ENCODE results near the gene SREBF2.
A peak's percentile ranks its signal among the peaks of the same experiment; 100 is the strongest.
"Not testable (repeated sequence)": the region's sequence is repeated elsewhere in the genome, so short reads cannot be mapped to it uniquely, and the experiment has no call there.

Gene SREBF2

DNA sequence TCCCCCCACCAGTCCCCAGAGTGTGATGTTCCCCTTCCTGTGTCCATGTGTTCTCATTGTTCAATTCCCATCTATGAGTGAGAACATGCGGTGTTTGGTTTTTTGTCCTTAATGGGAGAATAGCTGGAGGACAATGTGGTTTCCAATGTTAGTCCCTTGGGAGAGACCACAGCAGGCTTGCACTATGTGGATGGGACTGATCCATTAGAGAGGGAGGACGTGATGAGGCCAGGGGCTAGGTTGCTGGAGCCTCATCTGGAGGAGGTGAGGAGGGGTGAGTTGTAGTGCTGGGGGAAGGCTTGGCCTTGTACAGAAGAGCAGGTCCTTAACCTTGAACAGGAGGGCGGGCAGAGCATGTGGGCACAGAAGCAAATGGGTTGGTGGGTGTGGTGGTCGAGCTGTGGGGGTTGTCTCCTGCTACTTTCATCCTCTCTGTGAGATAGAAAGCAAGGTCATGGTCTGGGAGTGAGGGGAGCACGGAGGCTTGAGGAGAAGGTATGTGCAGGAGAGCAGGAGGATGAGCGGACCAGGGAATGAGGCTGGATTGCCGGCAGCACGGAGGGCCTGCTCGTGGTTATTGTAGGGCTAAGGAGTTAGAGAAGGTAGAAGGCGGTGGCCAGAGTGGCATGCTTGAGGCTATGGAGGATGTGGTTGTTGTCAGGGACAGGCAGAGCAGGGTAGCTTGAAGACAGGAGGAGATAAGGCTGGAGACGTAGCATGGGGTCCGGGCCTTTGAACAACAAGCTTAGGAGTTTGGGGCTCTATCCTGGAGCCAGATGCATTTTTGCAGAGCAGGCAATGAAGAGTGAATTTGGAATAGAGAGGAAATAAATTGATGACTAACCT lies 11.2 kb upstream of the SREBF2 start:
- no peak for DNase-seq (ENCODE audit: low read depth in 2 of 2)

DNA sequence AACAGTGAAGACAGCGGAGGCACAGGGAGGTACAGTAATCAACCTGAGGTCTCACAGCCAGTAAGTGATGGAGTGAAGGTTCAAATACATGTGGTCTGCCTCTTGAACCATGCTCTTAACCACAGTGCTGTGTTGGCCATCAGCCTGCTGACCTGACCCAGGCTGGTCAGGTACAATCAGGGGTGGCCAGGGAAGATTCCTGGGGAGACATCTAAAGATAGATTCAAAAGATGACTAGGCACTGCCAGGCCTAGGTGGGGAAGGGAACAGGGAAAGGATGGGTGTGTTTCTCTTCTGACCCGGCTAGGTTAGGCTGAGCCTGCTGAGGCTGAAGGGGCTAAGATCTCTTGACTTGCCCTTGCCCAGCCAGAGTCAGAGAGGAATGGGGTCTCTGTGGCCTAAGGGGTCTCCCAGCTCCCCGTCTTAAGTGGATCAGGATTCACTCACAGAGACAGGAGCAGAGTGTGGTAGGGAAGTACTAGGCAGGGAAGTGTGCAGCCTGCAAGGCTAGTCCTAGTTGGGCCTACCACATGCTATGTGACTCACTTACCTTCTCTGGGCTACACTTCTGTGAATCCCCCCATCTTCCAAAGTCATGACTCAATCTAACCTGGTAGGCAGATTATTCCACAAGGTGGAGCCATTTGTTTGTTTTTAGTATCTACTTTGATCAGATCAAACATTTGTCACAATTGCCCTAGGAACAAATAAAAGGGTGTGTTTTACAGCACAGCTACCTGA lies 10.4 kb upstream of the SREBF2 start:
- no peak for DNase-seq (ENCODE audit: low read depth in 2 of 2)

DNA sequence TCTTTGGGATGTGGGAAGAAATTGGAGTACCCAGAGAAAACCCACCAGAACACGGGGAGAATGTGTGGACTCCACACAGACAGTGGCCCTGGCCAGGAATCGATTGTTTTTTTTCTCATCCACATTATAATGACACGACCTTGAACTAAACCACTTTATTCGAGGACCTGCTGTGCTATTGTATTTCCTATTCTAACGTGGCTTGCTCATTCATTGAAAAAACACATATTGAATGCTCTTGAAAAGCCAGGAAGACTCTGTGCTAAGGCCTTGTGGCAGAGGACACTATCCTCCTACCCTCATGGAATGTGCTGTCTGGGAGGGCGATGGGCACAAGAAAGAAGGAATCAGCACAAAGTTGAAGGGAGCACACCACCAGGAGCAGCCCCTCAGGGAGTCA lies 9.1 kb upstream of the SREBF2 start:
- no peak for DNase-seq (ENCODE audit: low read depth in 2 of 2)

DNA sequence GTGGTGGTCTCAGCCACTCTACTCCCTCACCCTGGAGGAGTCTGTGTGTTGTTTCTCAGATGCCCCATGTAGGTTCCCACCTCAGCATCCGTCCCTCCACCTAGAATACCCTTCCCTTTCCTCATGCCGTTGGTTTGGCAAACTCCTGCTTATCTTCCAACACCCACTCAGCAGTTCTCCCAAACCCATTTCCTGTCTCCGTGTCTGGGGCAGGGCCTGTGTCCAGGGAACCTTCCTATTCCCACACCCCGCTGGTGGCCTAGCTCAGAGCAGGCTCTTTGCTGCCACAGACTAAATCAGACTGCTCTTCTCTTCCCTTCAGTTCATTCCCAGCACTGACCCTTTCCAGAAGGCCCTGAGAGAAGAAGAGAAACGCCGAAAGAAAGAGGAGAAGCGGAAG lies 7.5 kb upstream of the SREBF2 start:
- DNase-seq (ENCODE audit: low read depth in 2 of 2): no peak

DNA sequence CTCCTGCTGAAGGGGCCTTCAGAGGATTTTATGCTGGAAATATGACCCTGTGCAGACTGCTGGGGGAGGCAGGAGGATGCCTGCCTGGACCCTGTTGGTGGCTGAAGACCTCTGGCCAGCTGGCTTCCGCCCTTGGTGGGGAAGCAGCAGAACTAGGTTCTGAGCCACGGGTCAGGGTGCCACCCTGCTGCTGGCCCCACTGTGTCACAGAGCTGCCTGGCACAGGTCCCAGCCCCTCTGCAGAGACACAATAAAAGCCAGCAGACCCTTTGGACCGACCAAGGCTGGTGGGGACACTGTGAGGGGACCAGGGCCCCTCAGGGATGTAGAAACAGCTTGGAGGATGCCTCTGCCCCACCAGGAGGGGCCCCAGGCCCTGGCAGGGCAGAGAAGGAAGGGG lies 6.9 kb upstream of the SREBF2 start:
- DNase-seq (ENCODE audit: low read depth in 2 of 2): no peak

DNA sequence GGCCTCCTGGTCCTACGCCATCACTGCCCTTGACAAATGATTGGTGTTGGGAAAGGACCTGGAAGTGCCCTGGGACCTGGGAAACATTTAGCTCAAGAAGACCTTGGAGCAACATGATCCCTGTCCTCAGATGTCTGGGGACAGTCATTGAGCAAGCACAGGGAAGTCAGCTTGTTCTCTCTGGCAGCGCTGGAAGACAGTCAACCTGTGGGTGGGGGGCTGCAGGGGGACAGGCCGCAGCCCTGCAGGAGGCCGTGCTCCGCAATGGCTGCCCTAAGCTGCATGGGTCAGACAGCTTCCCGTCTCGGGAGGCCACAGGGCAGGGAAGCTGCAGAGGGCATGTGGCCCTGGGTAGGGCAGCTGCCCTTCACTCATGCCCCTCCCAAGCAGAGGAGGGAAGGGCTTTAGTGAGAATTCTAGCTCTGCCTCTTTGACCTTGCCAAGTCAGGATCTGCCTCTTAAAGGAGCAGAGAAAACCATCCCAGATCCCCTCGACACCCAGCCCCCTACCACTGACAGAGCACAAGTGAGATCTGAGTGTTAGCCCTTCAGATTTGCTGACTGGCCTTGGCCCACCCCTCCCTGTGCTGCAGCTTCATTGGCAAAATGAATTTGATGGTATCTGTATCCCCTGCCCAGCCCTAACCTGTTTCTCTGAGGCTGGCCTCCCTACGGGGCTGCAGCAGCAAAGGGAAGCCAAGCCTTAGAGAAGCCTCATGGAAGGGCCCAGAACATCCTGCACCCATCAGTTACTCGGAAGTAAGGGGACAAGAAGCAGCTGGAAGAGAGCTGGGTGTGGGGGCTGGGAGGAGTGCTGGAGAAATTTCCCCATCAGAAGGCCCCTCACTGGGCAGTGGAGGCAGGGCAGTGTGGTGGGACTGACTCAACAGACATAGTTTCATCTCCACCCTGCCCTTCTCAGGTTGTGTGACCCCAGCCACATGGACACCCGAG lies 6.2 kb upstream of the SREBF2 start:
- DNase-seq (ENCODE audit: low read depth in 2 of 2): no peak

DNA sequence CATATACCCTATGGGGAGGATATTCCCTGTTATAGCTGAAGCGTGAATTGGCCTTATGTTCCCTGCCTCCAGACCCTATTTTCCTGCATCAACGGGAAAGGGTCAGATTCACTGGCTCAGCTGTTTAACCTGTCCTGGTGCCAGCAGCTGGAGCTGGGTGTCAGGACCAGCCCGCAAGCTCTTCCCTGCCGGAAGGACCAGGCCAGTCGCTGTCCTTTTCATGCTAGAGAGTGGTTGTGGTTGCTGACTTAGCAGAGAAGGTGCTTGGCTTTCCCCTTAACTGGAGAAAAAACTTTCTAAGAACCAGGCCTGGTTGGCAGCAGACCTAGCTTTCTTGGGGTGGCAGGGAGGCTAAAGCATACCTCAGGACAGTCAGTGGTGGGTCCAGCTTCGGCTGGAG lies 5.2 kb upstream of the SREBF2 start:
- no peak for DNase-seq (ENCODE audit: low read depth in 2 of 2)

DNA sequence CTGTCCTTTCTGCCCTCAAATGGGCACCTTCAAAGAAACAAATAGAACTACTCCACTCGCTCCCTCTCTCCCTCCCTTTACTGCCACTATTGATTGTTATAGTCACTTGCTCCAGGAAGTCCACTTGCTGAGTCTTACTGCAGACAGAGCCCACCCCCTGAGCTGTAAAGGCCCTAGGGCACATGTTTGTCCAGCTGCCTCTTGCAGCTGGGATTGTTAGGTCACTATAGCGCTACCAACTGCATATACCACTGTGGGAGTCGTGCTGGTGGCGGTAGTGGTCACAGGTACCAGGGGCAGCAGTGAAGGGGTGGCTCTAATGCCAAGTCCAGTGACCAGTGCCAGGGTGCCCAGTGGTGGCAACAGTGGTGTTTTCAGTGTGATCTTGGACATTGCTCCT lies 4.4 kb upstream of the SREBF2 start:
- no peak for DNase-seq (ENCODE audit: low read depth in 2 of 2)

DNA sequence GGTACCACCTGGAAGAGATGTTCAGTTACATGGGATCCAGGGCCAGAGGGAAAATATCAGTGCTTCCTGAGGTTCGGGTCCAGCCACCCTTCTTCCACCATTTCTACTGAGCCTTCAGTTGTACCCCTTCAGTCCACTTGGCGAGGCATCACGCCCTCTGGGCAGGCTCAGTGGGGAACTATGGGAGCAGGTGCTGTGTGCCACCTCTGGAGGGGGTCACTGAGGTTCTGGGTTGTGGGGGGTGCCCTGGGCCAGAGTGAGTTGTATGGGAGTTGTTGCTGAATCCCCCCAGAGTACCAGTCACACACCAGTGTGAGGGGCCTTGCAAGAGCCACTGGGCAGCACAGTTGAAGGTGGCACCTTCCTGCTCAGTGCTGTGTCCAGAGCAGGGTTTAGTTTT lies 2.7 kb upstream of the SREBF2 start:
- no peak for DNase-seq (ENCODE audit: low read depth in 2 of 2)

DNA sequence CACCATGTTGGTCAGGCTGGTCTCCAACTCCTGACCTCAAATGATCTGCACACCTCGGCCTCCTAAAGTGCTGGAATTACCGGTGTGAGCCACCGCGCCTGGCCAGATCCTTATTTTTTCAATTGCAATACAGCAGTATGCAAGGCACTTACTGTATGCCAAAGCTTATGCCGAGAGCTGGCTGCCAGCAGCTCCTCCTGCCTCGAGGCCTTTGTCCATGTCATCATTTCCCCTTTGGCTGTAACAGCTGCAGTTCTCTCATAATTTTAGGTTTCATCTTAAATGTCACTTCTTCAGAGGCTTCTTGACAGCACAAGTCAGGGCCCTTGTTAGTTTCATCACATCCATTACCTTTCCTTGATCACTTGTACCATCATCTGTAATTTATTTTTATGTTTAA lies 1.5 kb upstream of the SREBF2 start:
- no peak for DNase-seq (ENCODE audit: low read depth in 2 of 2)

DNA sequence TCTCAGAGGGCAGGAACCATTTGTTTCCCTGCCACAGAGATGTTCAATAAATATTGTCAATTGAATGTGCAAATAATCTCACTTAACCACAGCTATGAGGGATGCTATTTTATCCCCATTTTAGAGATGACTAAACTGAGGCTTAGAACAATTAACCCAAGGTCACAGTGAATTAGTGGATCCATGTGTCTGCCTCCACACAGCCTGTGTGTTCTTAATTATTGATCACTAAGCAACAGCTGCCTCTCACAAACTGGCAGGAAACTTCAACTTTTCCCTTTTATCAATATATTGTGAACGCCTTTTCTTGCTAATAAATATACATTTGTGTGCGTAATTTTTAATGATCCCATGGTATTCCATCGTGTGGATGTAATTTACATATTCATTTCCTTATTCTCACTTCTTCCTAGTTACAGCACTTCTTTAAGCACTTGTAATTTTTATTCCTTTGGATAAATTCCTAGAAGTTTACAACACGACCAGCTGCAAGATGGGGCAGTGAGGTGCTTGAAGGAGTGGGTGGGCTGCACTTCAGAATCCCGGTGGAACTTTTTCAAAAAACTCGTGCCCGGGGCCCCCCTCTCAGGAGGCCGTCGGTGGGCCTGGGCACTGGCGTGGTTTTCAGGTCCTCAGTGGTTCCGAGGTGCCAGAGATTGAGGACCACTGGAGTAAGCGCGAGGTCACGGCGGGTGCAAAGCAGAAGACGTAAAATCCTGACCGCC lies 915 bp upstream of the SREBF2 start:
- DNase-seq (ENCODE audit: low read depth in 2 of 2): no peak

DNA sequence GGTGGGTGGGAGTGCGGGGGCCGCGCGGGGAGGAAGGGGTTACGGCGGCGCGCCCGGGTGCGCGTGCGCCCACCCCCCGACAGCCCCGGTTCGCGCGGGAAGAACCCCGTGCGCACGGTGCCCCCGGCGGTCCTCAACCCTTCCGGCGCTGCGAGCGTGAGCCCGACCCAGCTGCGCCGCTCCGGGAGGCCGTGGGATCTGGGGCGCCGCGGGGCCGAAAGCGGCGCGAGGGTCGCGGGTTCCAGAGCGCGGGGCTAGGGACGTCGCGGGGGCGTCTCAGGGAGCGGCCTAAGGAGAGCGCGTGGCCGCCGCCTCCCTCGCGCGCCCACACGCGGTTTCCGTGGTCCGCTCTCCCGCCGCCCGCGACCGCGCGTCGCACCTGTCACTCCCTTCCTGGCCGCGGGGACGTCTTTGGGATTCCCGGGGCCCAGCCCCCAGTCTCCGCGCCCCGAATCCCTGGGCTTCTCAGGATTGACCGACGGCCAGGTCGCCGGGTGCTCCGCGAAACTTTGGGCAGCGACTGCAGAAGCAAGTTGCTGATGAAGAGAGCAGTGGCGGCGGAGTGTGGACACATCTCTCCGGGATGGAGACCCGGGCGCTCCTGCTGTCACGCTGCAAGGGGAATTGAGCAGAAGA lies 582 bp downstream of the SREBF2 start:
- DNase-seq (ENCODE audit: low read depth in 2 of 2): peak; percentile 5 to 45

DNA sequence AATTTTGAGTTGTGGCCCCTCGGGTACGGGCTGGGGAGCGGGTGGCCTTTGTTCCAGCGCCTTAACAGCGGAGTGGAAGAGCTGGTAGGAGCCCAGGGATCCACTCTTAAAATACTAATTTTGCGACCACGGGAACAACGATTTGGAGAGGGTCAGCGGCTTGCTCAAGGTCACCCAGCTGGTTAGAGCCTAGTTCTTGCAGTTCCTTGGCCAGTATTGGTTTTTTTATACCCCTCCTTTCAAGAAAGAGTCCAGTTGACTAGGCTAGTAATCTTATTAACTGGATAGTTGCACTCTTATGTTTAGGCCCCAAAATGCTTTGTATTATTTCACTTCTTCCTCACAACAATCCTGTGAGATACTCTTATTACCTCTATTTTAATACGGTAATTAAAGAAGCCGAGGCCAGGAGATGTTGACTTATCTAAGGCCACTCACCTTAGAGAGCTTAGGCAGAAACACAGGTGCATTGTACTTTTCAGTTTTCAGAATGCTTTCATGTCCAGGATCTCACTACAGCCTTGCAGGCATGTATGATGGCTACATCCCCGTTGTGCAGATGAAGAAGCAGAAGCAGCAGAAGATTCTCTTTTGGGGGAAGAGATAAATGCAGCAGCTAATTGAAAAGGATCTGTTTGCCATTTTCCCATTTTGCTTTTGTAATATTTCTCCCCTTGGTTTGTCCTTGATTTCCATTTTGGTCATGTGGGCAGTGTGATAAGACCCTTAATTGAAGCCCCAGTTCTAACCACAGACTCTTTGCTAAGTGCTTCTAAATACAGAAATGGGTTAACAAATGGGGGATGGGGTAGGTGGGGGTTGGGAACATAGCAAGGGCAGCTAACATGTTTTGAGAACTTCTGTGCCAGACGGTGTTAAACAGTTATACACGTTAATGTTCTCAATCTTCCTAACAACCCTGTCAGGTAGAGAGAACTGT lies 1.4 kb downstream of the SREBF2 start:
- DNase-seq (ENCODE audit: low read depth in 2 of 2): no peak

DNA sequence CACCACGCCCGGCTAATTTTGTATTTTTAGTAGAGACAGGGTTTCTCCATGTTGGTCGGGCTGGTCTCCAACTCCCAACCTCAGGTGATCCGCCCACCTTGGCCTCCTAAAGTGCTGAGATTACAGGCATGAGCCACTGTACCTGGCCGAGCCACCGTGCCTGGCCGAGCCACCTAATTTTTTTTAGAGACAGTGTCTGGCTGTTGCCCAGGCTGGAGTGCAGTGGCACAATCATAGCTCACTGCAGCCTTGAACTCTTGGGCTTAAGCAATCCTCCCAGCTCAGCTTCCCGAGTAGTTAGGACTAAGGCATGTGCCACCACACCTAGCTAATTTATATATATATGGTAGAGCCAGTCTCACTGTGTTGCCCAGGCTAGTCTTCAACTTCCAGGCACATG lies 2.6 kb downstream of the SREBF2 start:
- not testable (repeated sequence) for DNase-seq (ENCODE audit: low read depth in 2 of 2)

DNA sequence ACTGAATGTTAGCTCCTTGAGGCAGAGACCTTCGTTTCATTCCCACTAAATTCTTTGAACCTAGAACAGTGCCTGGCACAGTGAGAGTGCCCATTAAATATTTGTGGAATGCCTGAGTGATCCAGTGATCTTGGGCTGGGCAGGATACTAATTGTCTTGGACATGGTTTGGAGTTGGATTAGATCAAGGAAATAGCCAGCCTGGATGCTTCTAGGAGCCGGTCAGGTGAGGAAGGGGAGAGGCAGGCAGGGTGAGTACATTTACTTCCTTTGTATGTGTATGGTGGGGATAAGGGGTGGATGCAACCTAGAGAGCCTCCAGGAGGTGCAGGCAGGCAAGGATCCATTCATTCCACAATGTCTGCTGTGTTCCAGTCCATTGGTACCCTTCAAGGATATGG lies 3.6 kb downstream of the SREBF2 start:
- no peak for DNase-seq (ENCODE audit: low read depth in 2 of 2)

DNA sequence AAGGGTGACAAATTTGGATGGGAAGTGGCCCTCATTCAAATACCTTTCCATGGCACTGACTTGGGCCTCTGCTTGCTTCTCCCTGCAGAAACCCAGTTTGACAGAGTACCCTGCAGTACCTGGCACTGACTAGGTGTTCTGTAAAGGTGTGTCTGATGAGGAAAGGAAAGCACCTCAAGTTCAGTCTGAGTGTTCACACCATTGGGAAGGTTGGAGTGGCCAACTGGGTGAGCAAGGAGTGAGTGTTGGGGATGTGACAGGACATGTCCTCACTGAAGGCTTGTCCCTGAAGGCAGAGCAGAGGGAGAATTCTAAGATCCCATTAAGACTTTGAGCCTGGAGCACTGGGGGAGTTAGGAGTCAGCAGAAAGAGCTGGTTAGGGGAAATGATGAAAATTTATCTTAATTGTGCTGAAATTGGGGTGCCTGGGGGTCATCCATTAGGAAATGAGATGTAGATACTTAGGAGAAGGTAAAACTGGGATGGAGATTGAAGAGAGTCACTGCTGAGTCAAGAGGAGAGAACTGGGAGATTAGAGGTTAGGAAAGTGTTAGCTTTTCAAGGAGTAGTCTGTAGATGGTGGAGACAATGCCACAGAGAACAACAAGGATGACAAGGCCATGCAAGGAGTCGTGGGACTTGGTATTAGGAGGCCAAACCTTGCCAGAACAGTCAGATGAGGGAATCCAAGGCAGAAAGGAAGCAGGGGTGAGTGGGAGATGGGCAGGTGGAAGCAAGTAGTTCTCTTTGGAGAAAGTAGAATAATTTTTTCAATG lies 6.1 kb downstream of the SREBF2 start:
- DNase-seq (ENCODE audit: low read depth in 2 of 2): no peak

DNA sequence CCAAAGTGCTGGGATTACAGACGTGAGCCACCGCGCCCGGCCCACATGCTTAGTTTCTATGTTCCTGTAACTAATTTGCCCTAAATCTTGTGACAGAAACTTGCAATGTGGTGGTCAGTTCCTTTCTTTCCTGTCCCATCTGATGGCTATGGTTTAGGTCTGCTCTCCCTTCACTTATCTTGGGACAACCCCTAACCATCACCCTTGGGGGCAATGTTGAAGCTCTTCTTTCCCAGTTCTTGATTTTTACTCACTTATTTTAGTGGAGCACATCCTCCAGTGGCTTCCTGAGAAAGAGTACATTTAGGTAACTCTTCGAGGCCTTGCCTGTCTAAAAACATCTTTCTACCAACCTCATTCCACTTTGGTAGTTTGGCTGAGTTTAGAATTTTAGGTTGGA lies 7.3 kb downstream of the SREBF2 start:
- no peak for DNase-seq (ENCODE audit: low read depth in 2 of 2)

DNA sequence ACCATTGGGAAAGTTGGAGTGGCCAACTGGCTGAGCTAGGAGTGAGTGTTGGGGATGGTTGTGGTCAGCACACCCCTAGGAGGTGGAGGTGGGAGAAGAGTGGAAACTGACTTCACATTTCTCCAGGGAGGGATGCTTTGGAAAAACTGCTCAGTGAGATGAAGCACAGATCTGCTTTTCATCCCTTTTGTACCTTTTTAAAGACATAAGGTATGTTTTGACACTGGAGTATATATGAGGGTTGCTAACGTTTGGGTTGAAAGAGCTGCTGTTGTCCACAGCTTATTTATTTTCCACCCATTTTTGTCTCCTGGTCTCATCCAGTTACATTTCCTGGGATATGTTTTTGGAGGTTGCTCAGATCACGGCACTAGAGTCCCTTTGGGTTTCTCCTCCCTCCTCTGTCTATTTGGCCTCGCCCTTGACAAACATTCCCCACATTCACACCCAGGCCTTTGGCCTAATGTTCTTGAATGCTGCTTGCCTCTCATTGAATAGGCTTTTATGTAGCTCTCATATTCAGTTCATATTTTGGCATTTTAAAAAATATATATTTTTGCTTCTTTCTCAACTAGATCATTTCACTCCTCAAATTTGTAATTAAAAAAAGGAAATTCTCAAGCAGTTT lies 8.3 kb downstream of the SREBF2 start:
- DNase-seq (ENCODE audit: low read depth in 2 of 2): no peak
